Measurements from ENCODE around the gene ABCA4.

ABCA4 gene

DNA sequence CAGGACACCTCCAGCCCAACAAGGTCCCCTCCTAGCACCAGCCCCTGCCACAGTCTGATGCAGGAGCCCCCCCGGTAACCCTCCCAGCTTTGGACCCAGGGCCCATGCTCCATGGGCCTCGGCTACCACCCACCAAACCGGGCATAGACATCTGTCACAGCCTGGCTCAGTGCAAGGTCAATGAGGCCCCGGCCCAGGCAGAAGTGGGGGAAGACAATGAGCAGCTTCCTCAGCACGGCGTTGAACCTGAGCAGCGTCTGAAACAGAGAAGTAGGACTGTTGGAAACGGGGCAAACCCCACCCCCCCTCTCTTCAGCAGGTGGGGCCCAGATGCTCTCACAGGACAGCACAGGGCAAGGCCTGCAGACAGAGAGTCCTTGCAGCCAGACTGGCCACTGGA, 109.8 kb downstream of the ABCA4 start:
- Histone ChIP-seq H3K79me2 (ENCODE audit: insufficient read depth, low read length) (no peaks in the 10 kb centered on the region), H3K4me2 (ENCODE audit: insufficient read depth, low read length) (no peak overlapping the region), H2AFZ (ENCODE audit: low read depth, low read length) (no peak overlapping the region), H4K20me1 (ENCODE audit: insufficient read depth, low read length) (no peaks in the 10 kb centered on the region), H3K36me3 (ENCODE audit: insufficient read depth, low read length) (no peaks in the 10 kb centered on the region), H3K27me3 (ENCODE audit: insufficient read depth, low read length, poor library complexity) (no peaks in the 10 kb centered on the region), H3K9ac (ENCODE audit: low read depth, low read length) (no peak overlapping the region), H3K4me1 (ENCODE audit: insufficient read depth, low read length) (no peaks in the 10 kb centered on the region), H3K4me3 (ENCODE audit: low read depth in 1 of 2, low read length in 2 of 2) (no peak overlapping the region), H3K27ac (ENCODE audit: low read length) (no peak overlapping the region), H3K9me3 (ENCODE audit: insufficient read depth, low read length, severe bottlenecking) (no peaks in the 10 kb centered on the region)
- DNase-seq (no peak), ATAC-seq (ENCODE audit: insufficient read depth, low read depth) (no peak)
- TF ChIP-seq, protein P1, sequence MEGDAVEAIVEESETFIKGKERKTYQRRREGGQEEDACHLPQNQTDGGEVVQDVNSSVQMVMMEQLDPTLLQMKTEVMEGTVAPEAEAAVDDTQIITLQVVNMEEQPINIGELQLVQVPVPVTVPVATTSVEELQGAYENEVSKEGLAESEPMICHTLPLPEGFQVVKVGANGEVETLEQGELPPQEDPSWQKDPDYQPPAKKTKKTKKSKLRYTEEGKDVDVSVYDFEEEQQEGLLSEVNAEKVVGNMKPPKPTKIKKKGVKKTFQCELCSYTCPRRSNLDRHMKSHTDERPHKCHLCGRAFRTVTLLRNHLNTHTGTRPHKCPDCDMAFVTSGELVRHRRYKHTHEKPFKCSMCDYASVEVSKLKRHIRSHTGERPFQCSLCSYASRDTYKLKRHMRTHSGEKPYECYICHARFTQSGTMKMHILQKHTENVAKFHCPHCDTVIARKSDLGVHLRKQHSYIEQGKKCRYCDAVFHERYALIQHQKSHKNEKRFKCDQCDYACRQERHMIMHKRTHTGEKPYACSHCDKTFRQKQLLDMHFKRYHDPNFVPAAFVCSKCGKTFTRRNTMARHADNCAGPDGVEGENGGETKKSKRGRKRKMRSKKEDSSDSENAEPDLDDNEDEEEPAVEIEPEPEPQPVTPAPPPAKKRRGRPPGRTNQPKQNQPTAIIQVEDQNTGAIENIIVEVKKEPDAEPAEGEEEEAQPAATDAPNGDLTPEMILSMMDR (IDR thresholded peaks at IDR 0.05; ENCODE audit: borderline replicate concordance, extremely low read depth, low read length, poor library complexity, severe bottlenecking), result no peak
- no peak for TF ChIP-seq EZH2 (IDR thresholded peaks at IDR 0.05; ENCODE audit: borderline replicate concordance, low read depth, low read length, severe bottlenecking)

- Histone ChIP-seq H3K4me2 (ENCODE audit: insufficient read depth, low read length) (no peak overlapping the region), H4K20me1 (ENCODE audit: insufficient read depth, low read length) (no peaks in the 10 kb centered on the region), H3K4me1 (ENCODE audit: insufficient read depth, low read length) (no peaks in the 10 kb centered on the region), H3K79me2 (ENCODE audit: insufficient read depth, low read length) (no peaks in the 10 kb centered on the region), H3K36me3 (ENCODE audit: insufficient read depth, low read length) (no peaks in the 10 kb centered on the region), H3K27ac (ENCODE audit: low read length) (no peak overlapping the region), H3K9me3 (ENCODE audit: insufficient read depth, low read length, severe bottlenecking) (no peaks in the 10 kb centered on the region), H3K4me3 (ENCODE audit: low read depth in 1 of 2, low read length in 2 of 2) (no peak overlapping the region), H3K9ac (ENCODE audit: low read depth, low read length) (no peak overlapping the region), H2AFZ (ENCODE audit: low read depth, low read length) (no peak overlapping the region), H3K27me3 (ENCODE audit: insufficient read depth, low read length, poor library complexity) (no peaks in the 10 kb centered on the region)
- no peak for TF ChIP-seq EZH2 (IDR thresholded peaks at IDR 0.05; ENCODE audit: borderline replicate concordance, low read depth, low read length, severe bottlenecking)
- TF ChIP-seq, protein P1 (IDR thresholded peaks at IDR 0.05; ENCODE audit: borderline replicate concordance, extremely low read depth, low read length, poor library complexity, severe bottlenecking), result no peak
- ATAC-seq (ENCODE audit: insufficient read depth, low read depth), result no peak
- DNase-seq, result no peak
Measured at GRCh38 chr1:94009304-94009703, 111.6 kb downstream of the ABCA4 start.

GRCh38 chr1:94006604-94007003, 114.3 kb downstream of the ABCA4 start:
- no peak for DNase-seq
- Histone ChIP-seq H4K20me1 (ENCODE audit: insufficient read depth, low read length) (no peaks in the 10 kb centered on the region), H3K9ac (ENCODE audit: low read depth, low read length) (no peak overlapping the region), H3K27ac (ENCODE audit: low read length) (no peak overlapping the region), H3K79me2 (ENCODE audit: insufficient read depth, low read length) (no peaks in the 10 kb centered on the region), H3K4me3 (ENCODE audit: low read depth in 1 of 2, low read length in 2 of 2) (no peak overlapping the region), H3K9me3 (ENCODE audit: insufficient read depth, low read length, severe bottlenecking) (no peaks in the 10 kb centered on the region), H3K36me3 (ENCODE audit: insufficient read depth, low read length) (no peaks in the 10 kb centered on the region), H2AFZ (ENCODE audit: low read depth, low read length) (no peak overlapping the region), H3K4me2 (ENCODE audit: insufficient read depth, low read length) (no peak overlapping the region), H3K4me1 (ENCODE audit: insufficient read depth, low read length) (no peaks in the 10 kb centered on the region), H3K27me3 (ENCODE audit: insufficient read depth, low read length, poor library complexity) (no peaks in the 10 kb centered on the region)
- TF ChIP-seq EZH2 (IDR thresholded peaks at IDR 0.05; ENCODE audit: borderline replicate concordance, low read depth, low read length, severe bottlenecking), result no peak
- TF ChIP-seq, protein P1 (IDR thresholded peaks at IDR 0.05; ENCODE audit: borderline replicate concordance, extremely low read depth, low read length, poor library complexity, severe bottlenecking), result no peak
- no peak for ATAC-seq (ENCODE audit: insufficient read depth, low read depth)

GRCh38 chr1:94004924-94005323, 116.0 kb downstream of the ABCA4 start:
- Histone ChIP-seq H3K9me3 (ENCODE audit: insufficient read depth, low read length, severe bottlenecking) (no peaks in the 10 kb centered on the region), H3K9ac (ENCODE audit: low read depth, low read length) (no peak overlapping the region), H3K27me3 (ENCODE audit: insufficient read depth, low read length, poor library complexity) (no peaks in the 10 kb centered on the region), H2AFZ (ENCODE audit: low read depth, low read length) (no peak overlapping the region), H3K27ac (ENCODE audit: low read length) (no peak overlapping the region), H3K36me3 (ENCODE audit: insufficient read depth, low read length) (no peaks in the 10 kb centered on the region), H3K4me2 (ENCODE audit: insufficient read depth, low read length) (no peak overlapping the region), H3K79me2 (ENCODE audit: insufficient read depth, low read length) (no peaks in the 10 kb centered on the region), H4K20me1 (ENCODE audit: insufficient read depth, low read length) (no peaks in the 10 kb centered on the region), H3K4me3 (ENCODE audit: low read depth in 1 of 2, low read length in 2 of 2) (no peak overlapping the region), H3K4me1 (ENCODE audit: insufficient read depth, low read length) (no peaks in the 10 kb centered on the region)
- ATAC-seq (ENCODE audit: insufficient read depth, low read depth) (no peak), DNase-seq (no peak)
- TF ChIP-seq, protein P1 (IDR thresholded peaks at IDR 0.05; ENCODE audit: borderline replicate concordance, extremely low read depth, low read length, poor library complexity, severe bottlenecking), result no peak
- TF ChIP-seq EZH2 (IDR thresholded peaks at IDR 0.05; ENCODE audit: borderline replicate concordance, low read depth, low read length, severe bottlenecking), result no peak

All from DND-41 (cell line).